WTC11 (cell line): ENCODE data around the gene IP6K3. TPM values are rescaled to one million over a fixed set of nuclear protein-coding genes. Genes with fewer than 3 reads are reported as not detected.
A peak's percentile ranks its signal among the peaks of the same experiment; 100 is the strongest.

ENCODE experiments used
- ATAC-seq: fragments of 200-7000 bp; cut with Tn5 transposase; 2 replicates; pipeline ENCODE4 v1.10.0; 2021; ENCODE audit warnings: mild to moderate bottlenecking, moderate library complexity
- CTCF ChIA-PET: fragments of 300-600 bp; sonication (Branson Sonifier 250); formaldehyde crosslinking; loops from one replicate; lab custom pipeline; 2021; ENCODE audit warnings: antibody characterized with exemption; lab: Charles Lee
- POLR2A ChIA-PET: fragments of 350-600 bp; sonication (Branson Sonifier 250); formaldehyde crosslinking; loops from one replicate; lab custom pipeline; 2021; ENCODE audit warnings: antibody characterized with exemption; lab: Charles Lee
- DNase-seq: peaks from one replicate; pipeline ENCODE4 v3.0.0; 2021; ENCODE audit warnings: low spot score
- H3K27ac Mint-ChIP-seq: 2 replicates; pipeline ENCODE4 v1.8.0; 2021; ENCODE audit warnings: mixed read lengths
- H3K27me3 Mint-ChIP-seq: 2 replicates; pipeline ENCODE4 v1.8.0; 2021; ENCODE audit warnings: low read depth, mild to moderate bottlenecking, moderate library complexity, mixed read lengths
- H3K36me3 Mint-ChIP-seq: 2 replicates; pipeline ENCODE4 v1.8.0; 2021; ENCODE audit warnings: mixed read lengths
- H3K4me1 Mint-ChIP-seq: 2 replicates; pipeline ENCODE4 v1.8.0; 2022; ENCODE audit warnings: mixed read lengths
- H3K4me3 Mint-ChIP-seq: 2 replicates; pipeline ENCODE4 v1.8.0; 2021; ENCODE audit warnings: mild to moderate bottlenecking, moderate library complexity, mixed read lengths
- H3K9me3 Mint-ChIP-seq: 2 replicates; pipeline ENCODE4 v1.8.0; 2021; ENCODE audit warnings: mixed read lengths
- ARID4B ChIP-seq: sonication (generic); formaldehyde crosslinking; IDR thresholded peaks from 2 replicates; pipeline ENCODE4 v1.8.0; 2023; ENCODE audit warnings: missing genetic modification reagents, mild to moderate bottlenecking, borderline replicate concordance
- CREM ChIP-seq: sonication (generic); formaldehyde crosslinking; IDR thresholded peaks from 2 replicates; pipeline ENCODE4 v1.8.1; 2022; ENCODE audit warnings: mild to moderate bottlenecking, missing genetic modification reagents, moderate library complexity
- FOXP1 ChIP-seq: sonication (generic); formaldehyde crosslinking; IDR thresholded peaks from 2 replicates; pipeline ENCODE4 v1.8.0; 2022; ENCODE audit warnings: missing genetic modification reagents, mild to moderate bottlenecking, moderate library complexity, borderline replicate concordance
- JUN ChIP-seq: sonication (generic); formaldehyde crosslinking; IDR thresholded peaks from 2 replicates; pipeline ENCODE4 v1.8.0; 2023; ENCODE audit warnings: mild to moderate bottlenecking, missing genetic modification reagents
- NFE2L1 ChIP-seq: sonication (generic); formaldehyde crosslinking; IDR thresholded peaks from 2 replicates; pipeline ENCODE4 v1.8.1; 2023; ENCODE audit warnings: missing genetic modification reagents
- PREB ChIP-seq: sonication (generic); formaldehyde crosslinking; IDR thresholded peaks from 2 replicates; pipeline ENCODE4 v1.8.1; 2022; ENCODE audit warnings: mild to moderate bottlenecking, missing genetic modification reagents, moderate library complexity, borderline replicate concordance
- RELA ChIP-seq: sonication (generic); formaldehyde crosslinking; IDR thresholded peaks from 2 replicates; pipeline ENCODE4 v1.8.1; 2022; ENCODE audit warnings: missing genetic modification reagents, mild to moderate bottlenecking, borderline replicate concordance
- SMAD3 ChIP-seq: sonication (generic); formaldehyde crosslinking; IDR thresholded peaks from 2 replicates; pipeline ENCODE4 v1.8.0; 2022; ENCODE audit warnings: missing genetic modification reagents, mild to moderate bottlenecking, borderline replicate concordance
- ZNF219 ChIP-seq: sonication (generic); formaldehyde crosslinking; IDR thresholded peaks from 2 replicates; pipeline ENCODE4 v1.8.0; 2023; ENCODE audit warnings: missing genetic modification reagents, mild to moderate bottlenecking, borderline replicate concordance
- ZNF512 ChIP-seq: sonication (generic); formaldehyde crosslinking; IDR thresholded peaks from 2 replicates; pipeline ENCODE4 v1.8.1; 2022; ENCODE audit warnings: missing genetic modification reagents, borderline replicate concordance
- ZNF671 ChIP-seq: fragments of 250-450 bp; sonication (Bioruptor Pico); IDR thresholded peaks from 2 replicates; pipeline ENCODE4 v1.8.0; 2021; ENCODE audit warnings: mild to moderate bottlenecking
- ZSCAN18 ChIP-seq: fragments of 250-450 bp; sonication (Bioruptor Pico); IDR thresholded peaks from 2 replicates; pipeline ENCODE4 v2.1.2; 2022; ENCODE audit warnings: mild to moderate bottlenecking, moderate library complexity
- total RNA-seq: library from RNA; stranded (reverse); gene quantifications from 3 replicates; pipeline ENCODE4 v1.2.3, GENCODE V29; 2021

Gene IP6K3
- total RNA-seq, 1 experiment from 2014 or later: 1.1 TPM

- H3K4me1 Mint-ChIP-seq: peaks cover 10% of the 10 kb centered on the region
- H3K9me3 Mint-ChIP-seq: no peaks in the 10 kb centered on the region
- POLR2A ChIA-PET: interaction anchor here (0.6 kb wide), 1 partner anchor 30 kb away, joined by 3 read pairs; no protein-coding TSS in a partner anchor
- H3K4me3 Mint-ChIP-seq: no peak overlapping the region
- no peak overlapping the region; the same call in 1 of the 2 replicates for H3K27ac Mint-ChIP-seq
- H3K36me3 Mint-ChIP-seq: peaks cover 53% of the 10 kb centered on the region
- CTCF ChIA-PET: interaction anchor here (0.9 to 1.8 kb wide), 4 partner anchors 8 to 107 kb away, joined by 3 to 8 read pairs (median 4); no protein-coding TSS in a partner anchor
- no peak for TF ChIP-seq ZSCAN18 (CRISPR knock-in tag)
- TF ChIP-seq ARID4B (CRISPR knock-in tag): no peak
- no peak for TF ChIP-seq PREB (CRISPR knock-in tag)
- TF ChIP-seq SMAD3: no peak
- TF ChIP-seq ZNF219 (CRISPR knock-in tag): no peak
- no peak for TF ChIP-seq RELA
- no peak for TF ChIP-seq JUN (CRISPR knock-in tag)
- no peak for TF ChIP-seq NFE2L1 (CRISPR knock-in tag)
- no peak for TF ChIP-seq FOXP1 (CRISPR knock-in tag)
- no peaks in the 10 kb centered on the region for H3K27me3 Mint-ChIP-seq
- ATAC-seq (peak; percentile 21; the same call in 1 of the 2 replicates), DNase-seq (peak; percentile 30)
These were observed 54.5 kb downstream of the IP6K3 start for GRCh38 chr6:33692078-33692759.

GRCh38 chr6:33691456-33692077, 55.1 kb downstream of the IP6K3 start:
- Mint-ChIP-seq H3K36me3 (peaks cover 56% of the 10 kb centered on the region), H3K27me3 (no peaks in the 10 kb centered on the region), H3K27ac (no peak overlapping the region), H3K4me3 (no peak overlapping the region), H3K9me3 (no peaks in the 10 kb centered on the region), H3K4me1 (peaks cover 7% of the 10 kb centered on the region; the same call in 1 of the 2 replicates)
- no peak for DNase-seq
- ChIA-PET POLR2A (interaction anchor here (0.6 kb wide), 1 partner anchor 30 kb away, joined by 3 read pairs; no protein-coding TSS in a partner anchor), CTCF (interaction anchor here (0.9 to 1.2 kb wide), 2 partner anchors 9 to 100 kb away, joined by 3 to 8 read pairs; no protein-coding TSS in a partner anchor)
- no peak for TF ChIP-seq CREM (CRISPR knock-in tag)
- no peak for TF ChIP-seq ZNF512 (CRISPR knock-in tag)
- TF ChIP-seq ZNF671 (CRISPR knock-in tag): no peak
- no peak for ATAC-seq
